DMS153 (cell line): Measurements from ENCODE around the gene R3HDM4.
"Not testable (repeated sequence)": the region's sequence is repeated elsewhere in the genome, so short reads cannot be mapped to it uniquely, and the experiment has no call there.

Source experiments
- DNase-seq: peaks from one replicate; lab custom pipeline; 2025; lab: John Stamatoyannopoulos, UW

Gene R3HDM4

GRCh38 chr19:855566-856120 is 57.4 kb downstream of the R3HDM4 start:
- DNase-seq = no peak

DNA sequence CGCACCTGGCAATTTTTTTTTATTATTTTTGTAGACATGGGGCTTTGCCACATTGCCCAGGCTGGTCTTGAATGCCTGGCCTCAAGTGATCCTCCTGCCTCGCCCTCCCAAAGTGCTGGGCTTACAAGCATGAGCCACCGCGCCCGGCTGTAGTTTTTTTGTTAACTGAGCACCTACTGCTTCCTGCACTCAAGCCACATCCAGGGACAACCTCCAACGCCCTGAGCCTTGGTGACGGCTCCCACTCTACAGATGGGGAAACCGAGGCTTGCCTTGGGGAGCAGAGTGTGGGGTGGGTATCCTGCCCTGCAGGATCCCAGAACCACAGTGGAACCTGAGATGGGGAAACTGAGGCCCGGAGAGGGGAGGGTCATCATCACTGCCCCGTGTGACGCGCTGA is 57.9 kb downstream of the R3HDM4 start:
- DNase-seq = no peak

GRCh38 chr19:854549-854948 is 58.5 kb downstream of the R3HDM4 start:
- DNase-seq = no peak

- DNase-seq = not testable (repeated sequence)
Observed at GRCh38 chr19:853614-854220, 59.3 kb downstream of the R3HDM4 start.

- no peak for DNase-seq
Observed at GRCh38 chr19:853014-853585, 59.9 kb downstream of the R3HDM4 start.

DNA sequence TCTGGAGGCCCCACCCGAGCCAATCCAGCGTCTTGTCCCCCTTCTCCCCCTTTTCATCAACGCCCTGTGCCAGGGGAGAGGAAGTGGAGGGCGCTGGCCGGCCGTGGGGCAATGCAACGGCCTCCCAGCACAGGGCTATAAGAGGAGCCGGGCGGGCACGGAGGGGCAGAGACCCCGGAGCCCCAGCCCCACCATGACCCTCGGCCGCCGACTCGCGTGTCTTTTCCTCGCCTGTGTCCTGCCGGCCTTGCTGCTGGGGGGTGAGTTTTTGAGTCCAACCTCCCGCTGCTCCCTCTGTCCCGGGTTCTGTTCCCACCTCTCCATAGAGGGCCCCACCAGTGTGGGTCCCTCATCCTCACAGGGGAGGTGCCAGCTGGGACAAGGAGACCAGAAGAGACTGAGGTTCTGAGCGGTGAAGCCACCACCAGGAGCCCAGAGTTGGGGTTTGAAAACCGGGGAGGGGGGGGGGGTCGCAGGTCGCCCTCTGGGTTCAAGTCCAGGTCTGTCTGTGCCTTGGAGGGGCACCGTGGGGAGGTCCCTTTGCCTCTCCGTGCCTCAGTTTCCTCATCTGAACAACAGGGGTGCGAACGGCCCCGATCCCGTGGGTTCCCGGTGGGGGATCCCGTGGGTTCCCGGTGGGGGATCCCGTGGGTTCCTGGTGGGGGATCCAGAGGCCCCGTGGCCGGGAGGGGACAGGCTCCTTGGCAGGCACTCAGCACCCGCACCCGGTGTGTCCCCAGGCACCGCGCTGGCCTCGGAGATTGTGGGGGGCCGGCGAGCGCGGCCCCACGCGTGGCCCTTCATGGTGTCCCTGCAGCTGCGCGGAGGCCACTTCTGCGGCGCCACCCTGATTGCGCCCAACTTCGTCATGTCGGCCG is 60.6 kb downstream of the R3HDM4 start, which contains the start of gene ELANE:
Gene ELANE, plus strand, starts transcription at position 168 of the 878 bp plus-strand sequence. Its CDS starts 26 bp downstream, at position 194.
- DNase-seq = no peak

- DNase-seq = no peak
Observed at GRCh38 chr19:850979-851335, 62.1 kb downstream of the R3HDM4 start.

DNA sequence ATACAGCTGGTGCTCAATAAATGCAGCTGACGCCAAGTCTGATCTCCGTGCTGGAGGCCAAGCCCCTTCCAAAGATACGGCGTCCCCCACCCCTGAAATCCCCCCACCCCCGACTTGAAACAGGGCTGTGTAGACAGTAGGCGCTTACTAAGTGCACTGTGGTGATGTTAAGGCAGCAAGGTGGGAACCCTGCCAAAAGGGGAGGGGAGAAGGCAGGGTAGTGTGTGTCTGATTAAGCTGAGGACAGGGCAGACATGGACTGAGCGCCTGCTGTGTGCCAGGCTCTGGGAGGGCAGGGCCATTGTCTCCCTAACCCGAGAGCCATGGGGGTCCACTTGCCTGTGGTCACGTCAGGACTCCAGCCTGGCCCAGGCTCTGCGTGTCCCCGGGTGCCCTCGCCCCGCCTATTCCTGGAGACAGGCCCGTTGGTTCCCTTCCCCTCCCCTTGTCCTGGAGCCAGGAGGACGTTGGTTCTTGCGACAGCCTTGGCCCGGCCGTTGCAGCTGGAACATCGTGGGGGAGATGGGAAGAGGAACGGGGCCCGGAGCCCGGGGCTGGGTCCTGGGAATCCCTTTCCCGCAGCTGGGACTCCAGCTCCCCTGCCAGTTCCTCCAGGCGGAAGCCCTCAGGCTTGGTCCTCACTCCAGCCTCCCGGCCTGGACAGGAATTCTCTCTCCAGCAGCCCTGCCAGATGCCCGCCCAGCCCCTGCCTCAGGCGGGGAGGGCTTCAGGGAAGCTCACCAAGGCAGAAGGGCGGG is 62.6 kb downstream of the R3HDM4 start:
- no peak for DNase-seq

GRCh38 chr19:849195-849594 is 63.8 kb downstream of the R3HDM4 start:
- DNase-seq = not testable (repeated sequence)

DNA sequence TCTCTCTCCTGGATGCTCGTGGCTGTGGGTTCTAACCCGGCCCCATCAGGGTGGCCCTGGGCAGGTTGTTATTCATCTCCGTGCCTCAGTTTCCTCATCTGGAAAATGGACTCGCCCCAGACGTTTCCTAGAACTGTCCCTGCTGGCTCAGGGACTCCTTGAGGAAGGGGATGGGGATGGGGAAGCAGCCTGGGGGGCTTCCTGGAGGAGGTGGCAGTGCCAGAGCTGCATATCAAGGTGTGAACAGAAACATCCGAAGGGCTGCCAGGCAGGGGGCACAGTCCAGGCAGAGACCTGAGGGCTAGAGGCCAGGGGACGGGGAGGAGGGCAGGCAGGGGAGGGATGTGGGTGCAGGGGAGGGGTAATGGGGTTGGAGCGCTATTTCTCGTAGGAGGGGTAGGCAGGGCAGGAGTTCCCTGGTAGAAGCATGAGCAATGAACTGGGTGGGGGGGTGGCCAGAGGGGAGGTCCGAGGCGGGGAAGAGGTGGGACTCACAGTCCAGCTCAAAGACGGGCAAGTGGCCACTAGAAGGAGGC is 64.6 kb downstream of the R3HDM4 start:
- DNase-seq = no peak
